ENCODE data around the gene HIP1R.

DNA sequence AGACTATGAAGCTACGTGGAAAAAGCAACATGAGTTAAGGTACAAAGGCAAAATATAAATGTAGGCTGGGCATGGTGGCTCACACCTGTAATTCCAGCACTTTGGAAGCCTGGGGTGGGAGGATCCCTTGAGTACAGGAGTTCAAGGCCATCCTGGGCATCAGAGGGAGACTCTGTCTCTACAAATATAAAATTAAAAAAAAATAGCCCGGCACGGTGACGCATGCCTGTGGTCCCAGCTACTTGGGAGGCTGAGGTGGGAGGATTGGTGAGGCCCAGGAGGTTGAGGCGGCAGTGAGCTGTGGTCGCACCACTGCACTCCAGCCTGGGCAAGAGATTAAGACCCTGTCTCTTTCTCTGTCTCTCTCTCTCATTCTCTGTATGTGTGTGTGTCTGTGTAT, 64.6 kb downstream of the HIP1R start:
- TF ChIP-seq, protein P1, sequence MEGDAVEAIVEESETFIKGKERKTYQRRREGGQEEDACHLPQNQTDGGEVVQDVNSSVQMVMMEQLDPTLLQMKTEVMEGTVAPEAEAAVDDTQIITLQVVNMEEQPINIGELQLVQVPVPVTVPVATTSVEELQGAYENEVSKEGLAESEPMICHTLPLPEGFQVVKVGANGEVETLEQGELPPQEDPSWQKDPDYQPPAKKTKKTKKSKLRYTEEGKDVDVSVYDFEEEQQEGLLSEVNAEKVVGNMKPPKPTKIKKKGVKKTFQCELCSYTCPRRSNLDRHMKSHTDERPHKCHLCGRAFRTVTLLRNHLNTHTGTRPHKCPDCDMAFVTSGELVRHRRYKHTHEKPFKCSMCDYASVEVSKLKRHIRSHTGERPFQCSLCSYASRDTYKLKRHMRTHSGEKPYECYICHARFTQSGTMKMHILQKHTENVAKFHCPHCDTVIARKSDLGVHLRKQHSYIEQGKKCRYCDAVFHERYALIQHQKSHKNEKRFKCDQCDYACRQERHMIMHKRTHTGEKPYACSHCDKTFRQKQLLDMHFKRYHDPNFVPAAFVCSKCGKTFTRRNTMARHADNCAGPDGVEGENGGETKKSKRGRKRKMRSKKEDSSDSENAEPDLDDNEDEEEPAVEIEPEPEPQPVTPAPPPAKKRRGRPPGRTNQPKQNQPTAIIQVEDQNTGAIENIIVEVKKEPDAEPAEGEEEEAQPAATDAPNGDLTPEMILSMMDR (IDR thresholded peaks at IDR 0.05): no peak
- TF ChIP-seq RCOR1 (IDR thresholded peaks at IDR 0.05; ENCODE audit: low read length): no peak
- no peak for TF ChIP-seq SIN3A (IDR thresholded peaks at IDR 0.05; ENCODE audit: borderline replicate concordance, low read depth, low read length)
